Stimulated activated CD8-positive, alpha-beta memory T cell treated with anti-CD3 and anti-CD28 coated beads, Interleukin-7, amount 100 ng/mL, for 24 hours (primary cell): ENCODE results near the gene COX4I1.

Source experiments
- DNase-seq: peaks from one replicate; pipeline ENCODE4 v3.0.0-alpha.2; 2020; ENCODE audit warnings: low read depth

The COX4I1 gene

GRCh38 chr16:85842435-85842834 lies 42.9 kb downstream of the COX4I1 start:
- DNase-seq: no peak

- DNase-seq: no peak
These were observed 43.4 kb downstream of the COX4I1 start for GRCh38 chr16:85842848-85843247.

- DNase-seq: no peak
These were observed 44.1 kb downstream of the COX4I1 start for GRCh38 chr16:85843471-85844168.

GRCh38 chr16:85844169-85844481 lies 44.6 kb downstream of the COX4I1 start:
- no peak for DNase-seq

- no peak for DNase-seq
These were observed 45.3 kb downstream of the COX4I1 start for GRCh38 chr16:85844786-85845185.

- no peak for DNase-seq
These were observed 45.8 kb downstream of the COX4I1 start for GRCh38 chr16:85845266-85845665.

GRCh38 chr16:85846461-85846860 lies 47.0 kb downstream of the COX4I1 start:
- no peak for DNase-seq

GRCh38 chr16:85847036-85847435 lies 47.5 kb downstream of the COX4I1 start:
- no peak for DNase-seq

GRCh38 chr16:85847681-85848601 lies 48.4 kb downstream of the COX4I1 start:
- no peak for DNase-seq

GRCh38 chr16:85848986-85849385 lies 49.5 kb downstream of the COX4I1 start:
- DNase-seq: no peak

GRCh38 chr16:85849388-85849787 lies 49.9 kb downstream of the COX4I1 start:
- no peak for DNase-seq

GRCh38 chr16:85850344-85850880 lies 50.9 kb downstream of the COX4I1 start:
- DNase-seq: no peak

- no peak for DNase-seq
These were observed 51.7 kb downstream of the COX4I1 start for GRCh38 chr16:85851034-85851785.

GRCh38 chr16:85853547-85854545 lies 54.4 kb downstream of the COX4I1 start:
- no peak for DNase-seq

GRCh38 chr16:85854935-85855334 lies 55.4 kb downstream of the COX4I1 start:
- DNase-seq: no peak

GRCh38 chr16:85856079-85856478 lies 56.6 kb downstream of the COX4I1 start:
- DNase-seq: no peak

GRCh38 chr16:85856585-85856984 lies 57.1 kb downstream of the COX4I1 start:
- DNase-seq: no peak
